ENCODE measurements around the gene KCNAB2. TPM values are rescaled to one million over a fixed set of nuclear protein-coding genes. Genes with fewer than 3 reads are reported as not detected.

The KCNAB2 gene
- 5.0 and 5.8 TPM in 2 replicates for total RNA-seq

DNA sequence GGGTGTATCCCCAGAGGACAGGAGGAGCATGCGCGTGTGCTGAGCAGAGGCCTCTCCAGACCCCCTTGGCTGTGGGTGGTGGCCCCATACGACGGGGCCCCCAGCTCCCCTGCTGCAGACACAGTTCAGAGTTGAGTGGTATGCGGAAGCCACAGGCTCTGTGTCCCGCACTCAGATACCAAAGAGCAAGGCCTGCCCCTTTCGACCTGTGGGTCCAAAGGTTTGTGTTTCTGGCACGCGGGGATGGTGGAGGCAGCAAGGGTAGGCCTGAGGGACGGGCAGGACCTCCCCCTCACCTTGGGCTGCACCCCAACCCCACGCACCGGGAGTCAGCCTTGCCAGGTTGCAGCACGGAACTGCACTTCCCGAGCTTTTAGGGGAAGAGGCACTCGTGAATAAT is at the start of gene KCNAB2:
KCNAB2 (plus strand) TSS at position 328 of the 400 bp plus-strand sequence. CDS start 5,649 bp downstream, outside the sequence.
- H4K20me1 ChIP-seq (ENCODE audit: insufficient read depth, low read length) = no peaks in the 10 kb centered on the region

DNA sequence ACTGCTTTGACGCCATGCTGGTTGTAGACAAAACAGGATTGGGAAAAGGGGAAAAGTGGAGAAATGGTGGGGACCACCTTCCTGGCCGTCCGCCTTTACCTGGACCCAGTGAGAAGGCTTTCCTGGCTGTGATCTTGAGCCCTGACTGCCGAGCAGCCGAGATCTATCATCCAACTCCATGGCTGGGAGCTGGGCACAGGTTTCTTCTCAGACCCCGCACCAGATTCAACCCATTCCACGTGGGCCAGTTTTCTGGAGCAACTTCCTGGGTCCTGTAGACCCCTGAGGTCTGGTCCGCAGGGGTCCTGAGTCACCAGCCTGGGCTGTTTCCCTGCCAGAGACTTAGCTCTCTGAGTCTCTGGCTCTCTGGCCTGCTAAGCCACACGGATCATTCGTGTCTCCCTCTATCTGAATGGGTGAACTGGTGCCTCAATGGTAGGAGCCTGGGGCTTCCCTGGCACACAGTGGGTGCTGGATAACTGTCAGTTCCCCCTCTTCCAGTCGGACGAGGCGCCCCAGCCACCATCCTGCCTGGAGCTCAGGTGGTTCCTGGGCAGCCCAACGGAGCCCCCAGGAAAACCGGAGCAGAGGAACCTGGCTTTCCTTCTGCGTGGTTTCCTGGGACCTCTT is 48.9 kb upstream of the KCNAB2 start:
- H4K20me1 ChIP-seq (ENCODE audit: insufficient read depth, low read length) = peaks cover 6% of the 10 kb centered on the region
- no peak overlapping the region for H2AFZ ChIP-seq (ENCODE audit: low read length)
- no peak overlapping the region for H3K4me2 ChIP-seq (ENCODE audit: insufficient read depth, low read length)
- H3K36me3 ChIP-seq (ENCODE audit: insufficient read depth, low read length) = no peaks in the 10 kb centered on the region
- H3K9me3 ChIP-seq (ENCODE audit: low read depth, low read length) = no peaks in the 10 kb centered on the region
- H3K4me3 ChIP-seq (ENCODE audit: insufficient read depth, low read length) = no peak overlapping the region
- peak; percentile 81 for DNase-seq (ENCODE audit: insufficient read length, low spot score, missing footprints)
- no peak overlapping the region for H3K27ac ChIP-seq (ENCODE audit: low read depth, low read length)
- TF ChIP-seq, protein P1, sequence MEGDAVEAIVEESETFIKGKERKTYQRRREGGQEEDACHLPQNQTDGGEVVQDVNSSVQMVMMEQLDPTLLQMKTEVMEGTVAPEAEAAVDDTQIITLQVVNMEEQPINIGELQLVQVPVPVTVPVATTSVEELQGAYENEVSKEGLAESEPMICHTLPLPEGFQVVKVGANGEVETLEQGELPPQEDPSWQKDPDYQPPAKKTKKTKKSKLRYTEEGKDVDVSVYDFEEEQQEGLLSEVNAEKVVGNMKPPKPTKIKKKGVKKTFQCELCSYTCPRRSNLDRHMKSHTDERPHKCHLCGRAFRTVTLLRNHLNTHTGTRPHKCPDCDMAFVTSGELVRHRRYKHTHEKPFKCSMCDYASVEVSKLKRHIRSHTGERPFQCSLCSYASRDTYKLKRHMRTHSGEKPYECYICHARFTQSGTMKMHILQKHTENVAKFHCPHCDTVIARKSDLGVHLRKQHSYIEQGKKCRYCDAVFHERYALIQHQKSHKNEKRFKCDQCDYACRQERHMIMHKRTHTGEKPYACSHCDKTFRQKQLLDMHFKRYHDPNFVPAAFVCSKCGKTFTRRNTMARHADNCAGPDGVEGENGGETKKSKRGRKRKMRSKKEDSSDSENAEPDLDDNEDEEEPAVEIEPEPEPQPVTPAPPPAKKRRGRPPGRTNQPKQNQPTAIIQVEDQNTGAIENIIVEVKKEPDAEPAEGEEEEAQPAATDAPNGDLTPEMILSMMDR (IDR thresholded peaks at IDR 0.05; ENCODE audit: extremely low read depth, low read depth, low read length) = no peak
- H3K27me3 ChIP-seq (ENCODE audit: insufficient read depth, low read length) = no peaks in the 10 kb centered on the region
- peaks cover 7% of the 10 kb centered on the region for H3K4me1 ChIP-seq (ENCODE audit: insufficient read depth, low read length)
- no peaks in the 10 kb centered on the region for H3K79me2 ChIP-seq (ENCODE audit: insufficient read depth, low read length)

More for the DNA sequence above, at the start of gene KCNAB2:
- H3K79me2 ChIP-seq (ENCODE audit: insufficient read depth, low read length) = no peaks in the 10 kb centered on the region
- peak; percentile 38 for DNase-seq (ENCODE audit: insufficient read length, low spot score, missing footprints)
- no peak within 1 kb of the TSS for H2AFZ ChIP-seq (ENCODE audit: low read length)
- H3K4me2 ChIP-seq (ENCODE audit: insufficient read depth, low read length) = no peak within 1 kb of the TSS
- H3K27ac ChIP-seq (ENCODE audit: low read depth, low read length) = no peak within 1 kb of the TSS
- H3K27me3 ChIP-seq (ENCODE audit: insufficient read depth, low read length) = no peaks in the 10 kb centered on the region
- no peak within 1 kb of the TSS for H3K4me3 ChIP-seq (ENCODE audit: insufficient read depth, low read length)
- no peaks in the 10 kb centered on the region for H3K4me1 ChIP-seq (ENCODE audit: insufficient read depth, low read length)
- H3K9me3 ChIP-seq (ENCODE audit: low read depth, low read length) = no peaks in the 10 kb centered on the region
- TF ChIP-seq, protein P1 (IDR thresholded peaks at IDR 0.05; ENCODE audit: extremely low read depth, low read depth, low read length) = no peak
- H3K36me3 ChIP-seq (ENCODE audit: insufficient read depth, low read length) = no peaks in the 10 kb centered on the region

DNA sequence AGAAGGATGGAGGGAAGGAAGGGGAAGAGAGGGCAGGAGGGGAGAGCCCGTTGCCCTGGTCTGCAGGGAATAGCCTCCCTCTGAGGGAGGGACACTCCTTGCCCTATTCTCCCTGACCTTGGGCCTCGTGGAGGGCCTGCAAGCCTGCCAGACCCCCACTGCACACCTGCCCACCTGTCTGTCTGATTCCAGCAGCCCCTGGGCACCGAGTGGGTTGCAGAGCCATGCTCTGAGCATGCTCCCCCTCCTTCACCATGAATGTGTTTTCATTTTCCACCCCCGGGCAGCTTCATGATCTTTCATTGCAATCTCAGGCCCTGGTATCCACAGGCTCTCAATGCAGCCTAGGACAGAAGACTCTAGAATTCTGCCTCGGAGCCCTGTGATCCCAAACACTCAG is 48.4 kb upstream of the KCNAB2 start:
- TF ChIP-seq, protein P1 (IDR thresholded peaks at IDR 0.05; ENCODE audit: extremely low read depth, low read depth, low read length) = no peak
- H3K36me3 ChIP-seq (ENCODE audit: insufficient read depth, low read length) = no peaks in the 10 kb centered on the region
- no peak overlapping the region for H3K27ac ChIP-seq (ENCODE audit: low read depth, low read length)
- peaks cover 7% of the 10 kb centered on the region for H3K4me1 ChIP-seq (ENCODE audit: insufficient read depth, low read length)
- H3K9me3 ChIP-seq (ENCODE audit: low read depth, low read length) = no peaks in the 10 kb centered on the region
- no peaks in the 10 kb centered on the region for H3K79me2 ChIP-seq (ENCODE audit: insufficient read depth, low read length)
- H3K4me3 ChIP-seq (ENCODE audit: insufficient read depth, low read length) = no peak overlapping the region
- no peak overlapping the region for H2AFZ ChIP-seq (ENCODE audit: low read length)
- DNase-seq (ENCODE audit: insufficient read length, low spot score, missing footprints) = peak; percentile 81
- H4K20me1 ChIP-seq (ENCODE audit: insufficient read depth, low read length) = peaks cover 8% of the 10 kb centered on the region
- H3K4me2 ChIP-seq (ENCODE audit: insufficient read depth, low read length) = no peak overlapping the region
- H3K27me3 ChIP-seq (ENCODE audit: insufficient read depth, low read length) = no peaks in the 10 kb centered on the region

DNA sequence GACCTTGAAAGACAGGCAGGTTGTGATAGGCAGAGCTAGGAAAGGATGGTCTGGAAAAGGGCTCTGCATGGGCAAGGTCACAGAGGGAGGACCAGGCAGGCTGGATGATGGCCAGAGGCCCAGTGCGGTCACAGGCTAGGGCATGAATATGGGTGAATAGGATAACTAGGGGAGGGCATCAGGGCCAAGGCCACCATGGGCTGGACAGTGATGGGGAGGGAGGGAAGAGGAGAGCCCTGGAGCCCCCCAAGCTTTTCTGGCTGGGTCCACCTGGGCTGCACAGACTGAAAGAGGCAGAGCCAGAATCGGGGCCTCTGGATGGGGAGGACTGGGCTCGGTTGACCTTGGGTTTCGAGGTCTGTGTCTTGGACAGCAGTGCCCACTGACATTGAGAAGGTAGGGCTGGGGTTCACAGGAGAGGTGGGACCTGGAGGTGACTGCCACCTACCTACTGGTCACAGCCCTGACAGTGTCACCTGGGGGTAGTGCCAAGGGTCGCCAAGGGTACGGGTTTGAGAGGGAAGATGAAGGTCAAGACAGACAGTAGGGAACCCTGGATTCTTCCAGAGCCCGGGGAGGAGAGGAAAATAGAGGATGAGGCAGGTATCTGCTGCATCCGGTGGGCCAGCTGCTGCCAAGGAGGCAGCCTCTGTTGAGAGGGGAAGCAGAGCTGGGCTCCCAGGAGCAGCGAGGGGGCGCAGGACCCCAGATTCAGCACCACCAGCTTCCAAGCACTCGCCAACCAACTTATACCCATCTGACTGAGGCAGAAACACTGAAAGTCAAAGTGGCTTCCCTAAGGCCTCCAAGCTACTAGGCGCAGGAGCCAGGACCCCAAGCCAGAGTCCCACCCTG is 47.4 kb upstream of the KCNAB2 start:
- no peaks in the 10 kb centered on the region for H3K36me3 ChIP-seq (ENCODE audit: insufficient read depth, low read length)
- H3K4me3 ChIP-seq (ENCODE audit: insufficient read depth, low read length) = no peak overlapping the region

More for the DNA sequence above, 47.4 kb upstream of the KCNAB2 start:
- Histone ChIP-seq H2AFZ (ENCODE audit: low read length) (no peak overlapping the region), H3K9me3 (ENCODE audit: low read depth, low read length) (no peaks in the 10 kb centered on the region), H3K79me2 (ENCODE audit: insufficient read depth, low read length) (no peaks in the 10 kb centered on the region), H3K27me3 (ENCODE audit: insufficient read depth, low read length) (no peaks in the 10 kb centered on the region), H3K4me1 (ENCODE audit: insufficient read depth, low read length) (peaks cover 4% of the 10 kb centered on the region), H3K27ac (ENCODE audit: low read depth, low read length) (no peak overlapping the region), H3K4me2 (ENCODE audit: insufficient read depth, low read length) (no peak overlapping the region), H4K20me1 (ENCODE audit: insufficient read depth, low read length) (peaks cover 10% of the 10 kb centered on the region)
- peak; percentile 68 for DNase-seq (ENCODE audit: insufficient read length, low spot score, missing footprints)
- TF ChIP-seq, protein P1 (IDR thresholded peaks at IDR 0.05; ENCODE audit: extremely low read depth, low read depth, low read length) = no peak

Data from osteoblast (primary cell).